HL-60 (cell line): ENCODE data around the gene LRRC55.

ENCODE experiments used
- CTCF ChIP-seq: IDR thresholded peaks from one replicate; pipeline ENCODE4 v1.5.1; 2011; ENCODE audit warnings: low read length, control low read depth, inconsistent platforms; ENCODE audit not compliant: insufficient read depth
- GABPA ChIP-seq: IDR thresholded peaks from 2 replicates; pipeline ENCODE4 v1.6.1; 2012; ENCODE audit warnings: low read depth

- TF ChIP-seq CTCF (no peak), GABPA (no peak)
Measured at GRCh38 chr11:57155838-57156607, 25.7 kb upstream of the LRRC55 start.
